Stimulated activated CD8-positive, alpha-beta memory T cell treated with anti-CD3 and anti-CD28 coated beads, Interleukin-7, amount 100 ng/mL, for 1 hour (primary cell): ENCODE data around the gene FOXF1.

Experiments
- DNase-seq, 2 donors: peaks; one replicate each; pipeline ENCODE4 v3.0.0-alpha.2; 2020; ENCODE audit warnings: low read depth in 2 of 2

The FOXF1 gene

GRCh38 chr16:86492961-86493629 lies 17.2 kb upstream of the FOXF1 start:
- DNase-seq = no peak

- no peak for DNase-seq
Measured at GRCh38 chr16:86494039-86494564, 16.2 kb upstream of the FOXF1 start.

DNA sequence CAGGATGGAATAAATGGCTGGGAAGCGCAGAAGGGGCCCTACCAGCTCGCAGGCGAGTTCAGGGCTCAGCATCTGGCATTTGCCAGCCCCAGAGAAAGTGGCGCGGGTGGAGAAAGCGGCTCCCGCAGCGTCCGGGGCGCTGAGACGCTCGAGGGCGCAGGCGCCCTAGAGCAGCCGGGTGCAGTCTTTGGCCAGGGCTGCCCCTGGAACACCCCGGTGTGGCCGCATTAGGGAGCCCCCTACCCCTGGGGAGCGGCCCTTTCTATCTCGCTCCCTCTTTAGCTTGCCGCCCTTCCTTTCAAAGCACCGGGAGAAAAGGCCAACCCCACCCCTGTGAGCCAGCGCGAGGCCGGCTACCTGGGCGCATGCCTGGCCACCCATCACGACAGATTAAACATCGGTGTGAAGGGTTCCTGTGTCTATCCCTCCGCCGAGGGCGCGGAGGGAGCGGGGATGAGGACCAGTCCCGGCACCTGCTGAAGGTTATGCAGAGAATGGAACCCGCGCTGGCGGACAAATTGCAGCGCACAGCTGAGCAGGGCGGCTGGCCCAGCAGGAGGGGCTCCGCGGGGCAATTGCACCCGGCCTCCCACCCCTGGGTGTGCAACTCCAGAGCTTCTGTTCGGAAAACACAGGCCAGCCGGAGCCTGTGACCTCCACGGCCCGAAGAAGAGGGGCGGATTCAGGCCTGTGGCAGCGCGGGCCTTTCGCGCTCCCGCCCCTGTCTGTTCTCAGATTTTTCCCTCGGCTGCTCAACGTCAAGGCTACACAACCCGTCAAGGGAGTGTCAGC lies 15.6 kb upstream of the FOXF1 start:
- DNase-seq = no peak

- DNase-seq = no peak
Measured at GRCh38 chr16:86495357-86495701, 15.0 kb upstream of the FOXF1 start.

DNA sequence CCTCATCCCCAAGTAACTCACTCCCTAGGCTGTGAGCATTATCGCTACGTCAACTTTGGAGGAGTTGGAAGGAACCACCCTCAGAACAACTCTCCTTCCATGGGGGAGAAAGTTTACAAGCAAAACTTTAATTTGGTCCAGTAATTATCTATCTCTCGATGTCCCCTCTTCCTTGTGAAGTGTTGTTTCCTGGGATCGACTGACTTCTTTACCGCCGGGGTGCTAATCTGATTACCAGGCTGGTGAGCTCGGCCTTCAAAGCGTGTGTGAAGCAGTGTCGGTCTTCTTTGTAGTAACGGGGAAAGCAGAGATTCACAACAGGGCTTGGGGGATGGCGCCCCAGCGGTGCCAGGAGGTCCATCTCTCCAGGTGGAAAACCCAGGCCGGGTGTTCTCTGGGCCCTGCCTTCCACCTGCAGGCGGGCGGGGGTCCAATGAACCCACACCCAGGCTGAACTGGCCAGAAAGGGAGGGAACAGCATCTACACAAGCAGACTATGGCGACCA lies 14.5 kb upstream of the FOXF1 start:
- DNase-seq = no peak

DNA sequence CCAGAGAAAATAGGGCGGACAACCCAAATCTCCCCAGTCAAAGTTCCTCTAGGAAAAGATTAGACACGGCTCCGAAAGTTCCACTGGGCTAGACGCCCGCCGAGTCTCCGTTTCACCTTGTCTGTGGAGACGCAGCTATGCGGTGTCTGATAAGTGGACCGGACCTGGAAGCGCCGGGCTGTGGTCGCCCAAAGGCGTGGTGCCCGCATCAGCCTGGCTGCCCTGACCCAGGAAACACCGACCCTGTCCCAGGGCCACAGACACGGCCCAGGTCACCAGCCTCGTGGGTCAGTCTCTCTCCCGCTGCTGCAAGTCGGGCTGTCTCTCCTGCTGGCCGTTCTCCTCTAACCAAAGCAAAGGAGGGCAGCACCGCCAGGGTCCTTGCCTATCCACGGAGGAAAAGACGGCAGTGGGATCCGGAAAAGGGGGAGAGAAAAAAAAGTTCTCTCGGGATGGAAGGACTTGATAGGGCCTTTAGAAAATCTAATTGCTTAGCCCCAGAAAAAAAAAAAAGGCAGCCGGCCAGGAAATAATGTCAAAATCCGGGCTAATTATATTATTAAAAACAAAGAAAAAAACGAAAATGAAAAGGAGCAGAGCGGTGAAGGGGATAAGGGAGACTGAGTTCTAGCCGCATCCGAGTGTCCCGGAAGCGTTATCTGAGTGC lies 13.9 kb upstream of the FOXF1 start:
- no peak for DNase-seq

DNA sequence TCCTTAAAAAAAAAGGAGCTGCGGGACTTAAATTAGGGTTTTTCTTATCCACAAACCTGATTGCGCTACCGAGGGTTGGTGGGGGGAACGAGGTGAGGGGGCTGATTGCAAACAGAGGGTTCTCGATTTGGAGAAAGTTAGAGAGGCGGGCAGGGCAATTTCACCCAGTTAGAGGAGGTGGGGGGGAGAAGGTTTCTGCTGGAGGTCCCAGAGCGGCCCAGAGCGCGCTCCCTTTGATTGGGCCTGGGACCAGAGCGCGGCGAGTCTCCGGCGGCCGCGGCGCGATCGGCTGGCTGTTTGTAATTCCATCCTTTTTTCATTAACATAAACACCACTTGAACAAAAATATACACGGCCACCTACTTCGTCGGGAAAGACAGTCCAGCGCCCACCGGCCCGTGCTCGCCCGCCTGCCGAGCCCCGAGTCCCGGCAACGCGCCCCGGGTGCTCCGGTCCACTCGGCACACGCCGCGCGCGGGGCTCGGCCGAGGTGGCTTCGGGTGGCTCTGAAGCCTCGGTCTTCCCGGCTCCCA lies 13.3 kb upstream of the FOXF1 start:
- DNase-seq = no peak

DNA sequence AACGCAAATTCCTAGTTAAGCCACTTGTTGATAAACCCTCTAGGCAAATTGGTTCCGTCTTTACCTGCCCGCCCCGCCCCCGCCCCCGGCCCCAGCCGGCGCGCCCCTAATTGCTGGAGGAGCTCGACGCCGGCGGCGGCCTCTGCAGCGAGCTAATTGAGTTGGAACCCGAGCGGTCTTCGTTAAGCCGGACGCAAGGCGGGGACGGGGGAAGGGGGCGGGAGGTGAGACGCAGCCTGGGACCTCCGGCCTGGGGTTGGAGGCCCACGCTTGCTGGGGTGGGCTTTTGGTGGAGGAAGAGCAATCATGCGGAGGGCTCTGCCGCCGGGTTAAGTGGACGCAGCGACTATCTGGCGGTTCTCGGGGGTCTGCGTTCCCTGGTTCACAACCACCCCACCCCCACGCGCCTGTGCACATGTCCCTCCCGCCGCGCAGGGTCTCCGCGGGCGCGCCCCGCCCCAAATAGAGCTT lies 12.7 kb upstream of the FOXF1 start:
- no peak for DNase-seq

- DNase-seq = no peak
Measured at GRCh38 chr16:86498155-86498670, 12.1 kb upstream of the FOXF1 start.

GRCh38 chr16:86498671-86499439 lies 11.5 kb upstream of the FOXF1 start:
- DNase-seq = no peak

DNA sequence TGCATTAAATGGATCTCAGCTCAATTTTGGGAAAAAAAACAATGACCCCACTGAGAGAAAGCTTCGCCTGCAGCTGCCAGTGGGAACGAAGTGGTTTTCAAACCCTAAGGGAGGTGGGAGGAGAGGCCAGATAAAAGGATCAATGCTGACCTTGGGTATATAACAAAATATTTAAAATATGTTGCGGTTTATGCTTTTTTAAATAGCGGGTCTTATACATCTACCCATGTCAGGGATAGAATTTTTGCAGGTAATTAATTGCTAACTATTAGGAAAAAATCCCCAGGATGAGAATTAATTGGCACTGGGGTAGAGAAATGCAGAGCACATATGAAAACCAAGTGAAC lies 10.9 kb upstream of the FOXF1 start:
- no peak for DNase-seq

DNA sequence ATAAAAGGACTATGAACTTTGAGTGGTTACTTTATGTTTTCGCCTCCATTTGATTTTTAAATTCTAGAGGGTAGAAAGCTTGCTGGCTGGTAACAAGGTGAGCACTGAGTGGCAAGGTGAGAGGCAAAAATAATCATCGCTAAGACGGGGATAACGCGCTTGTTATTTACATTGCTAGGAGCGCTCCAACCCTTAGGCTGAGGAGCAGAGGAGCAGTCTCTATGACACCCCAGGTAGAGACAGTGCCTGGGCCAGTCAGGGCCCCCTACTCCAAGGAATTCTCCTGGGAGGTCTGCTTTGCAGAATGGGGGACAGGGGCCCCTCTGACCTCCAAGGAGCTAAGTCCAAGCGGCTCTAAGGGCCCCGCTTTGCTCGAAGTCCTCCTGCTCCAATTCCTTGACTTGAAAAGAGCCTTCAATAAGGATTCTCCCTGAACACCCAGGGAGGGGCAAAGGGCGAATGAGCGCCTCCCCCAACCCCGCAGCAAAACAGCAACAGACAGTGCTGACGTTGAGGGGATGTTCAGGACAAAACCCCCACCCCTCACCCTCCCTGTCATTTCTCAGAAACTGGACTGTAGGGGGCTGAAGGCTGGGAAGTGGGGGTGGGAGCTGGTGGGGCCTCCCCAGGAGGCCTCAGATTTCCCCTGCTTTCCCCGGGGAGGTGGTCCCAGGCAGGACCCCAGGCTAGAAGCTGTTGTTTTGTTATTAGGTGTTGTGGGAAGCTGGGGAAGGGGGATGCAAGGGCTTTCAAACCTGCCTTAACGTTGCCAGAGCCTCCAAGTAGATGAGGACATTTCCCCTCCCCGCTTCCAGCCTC lies 10.2 kb upstream of the FOXF1 start:
- no peak for DNase-seq

GRCh38 chr16:86500708-86501510 lies 9.4 kb upstream of the FOXF1 start:
- DNase-seq = no peak

GRCh38 chr16:86501989-86502855 lies 8.1 kb upstream of the FOXF1 start:
- DNase-seq = no peak

DNA sequence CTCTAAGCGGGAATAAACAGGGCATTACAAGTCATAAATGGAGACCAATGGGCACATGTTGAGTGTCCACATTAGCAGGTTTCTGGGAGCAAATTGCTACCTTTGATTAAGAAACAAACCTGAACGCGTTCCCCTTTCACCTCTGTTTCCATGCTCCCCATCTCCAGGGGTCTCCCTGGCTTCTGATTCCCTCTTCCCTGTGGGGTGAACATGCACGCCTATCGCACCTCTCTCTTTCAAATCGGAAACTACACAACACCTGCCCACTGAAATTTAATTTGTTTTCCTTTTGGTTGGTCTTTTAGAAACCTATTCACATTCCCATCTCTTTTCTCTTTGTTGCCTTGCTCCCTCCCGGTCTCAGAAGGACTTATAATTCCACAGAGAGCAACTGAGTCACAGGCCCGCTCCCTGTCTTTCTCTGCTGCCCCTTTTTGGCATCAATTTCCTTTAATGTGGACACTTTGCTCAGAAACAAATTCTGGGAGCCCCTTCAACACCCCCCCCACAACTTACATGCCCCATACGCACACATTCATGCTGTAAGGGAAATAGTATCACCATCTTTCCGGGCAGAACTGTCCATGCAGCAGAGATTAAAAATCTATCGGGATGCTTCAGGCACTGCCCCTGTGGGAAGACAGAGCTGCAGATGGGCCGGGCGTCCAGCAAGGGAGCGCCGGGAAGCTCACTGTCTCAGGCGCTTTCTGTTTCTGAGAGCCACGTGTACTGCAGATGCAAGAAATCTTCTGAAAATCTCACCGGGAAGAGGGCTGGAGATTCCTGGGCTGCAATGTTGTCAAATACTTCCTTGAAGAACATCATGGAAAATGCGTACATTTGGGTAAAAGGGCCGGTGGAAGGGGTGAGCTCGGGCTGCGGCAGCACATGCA lies 7.2 kb upstream of the FOXF1 start:
- DNase-seq = no peak

GRCh38 chr16:86503830-86504229 lies 6.5 kb upstream of the FOXF1 start:
- DNase-seq = no peak
